Medulla oblongata (tissue), 1 donor: ENCODE measurements around the gene IL21.

Experiments
- DNase-seq: peaks from one replicate; pipeline ENCODE4 v3.0.0-alpha.2; 2015; ENCODE audit errors: extremely low spot score

IL21 gene

GRCh38 chr4:122633211-122633610 is 12.3 kb upstream of the IL21 start:
- no peak for DNase-seq

GRCh38 chr4:122632396-122633143 is 11.7 kb upstream of the IL21 start:
- DNase-seq, result no peak

- DNase-seq, result no peak
Observed at GRCh38 chr4:122625156-122625555, 4.3 kb upstream of the IL21 start.

DNA sequence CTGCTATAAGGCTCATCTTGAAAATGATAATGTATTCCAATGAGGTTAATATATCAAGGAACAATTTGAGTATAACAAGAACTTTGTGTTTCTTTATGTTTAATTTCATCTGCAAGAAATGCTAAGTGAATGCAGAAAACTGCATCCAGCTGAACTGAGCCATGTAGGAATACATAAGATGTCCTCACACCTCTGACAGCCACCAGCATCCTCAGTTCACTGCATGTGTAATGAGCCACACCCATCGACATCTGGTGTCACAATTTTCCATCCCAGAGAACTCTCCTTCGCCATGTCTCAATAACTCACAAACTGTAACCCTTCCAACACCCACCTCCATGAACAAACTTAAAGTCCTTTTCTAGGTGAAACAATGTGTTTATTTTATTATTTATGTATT is 3.3 kb upstream of the IL21 start:
- no peak for DNase-seq

GRCh38 chr4:122623637-122624166 is 2.8 kb upstream of the IL21 start:
- no peak for DNase-seq

- no peak for DNase-seq
Observed at GRCh38 chr4:122622400-122622799, 1.5 kb upstream of the IL21 start.

GRCh38 chr4:122619611-122620010 is 1.3 kb downstream of the IL21 start:
- no peak for DNase-seq

DNA sequence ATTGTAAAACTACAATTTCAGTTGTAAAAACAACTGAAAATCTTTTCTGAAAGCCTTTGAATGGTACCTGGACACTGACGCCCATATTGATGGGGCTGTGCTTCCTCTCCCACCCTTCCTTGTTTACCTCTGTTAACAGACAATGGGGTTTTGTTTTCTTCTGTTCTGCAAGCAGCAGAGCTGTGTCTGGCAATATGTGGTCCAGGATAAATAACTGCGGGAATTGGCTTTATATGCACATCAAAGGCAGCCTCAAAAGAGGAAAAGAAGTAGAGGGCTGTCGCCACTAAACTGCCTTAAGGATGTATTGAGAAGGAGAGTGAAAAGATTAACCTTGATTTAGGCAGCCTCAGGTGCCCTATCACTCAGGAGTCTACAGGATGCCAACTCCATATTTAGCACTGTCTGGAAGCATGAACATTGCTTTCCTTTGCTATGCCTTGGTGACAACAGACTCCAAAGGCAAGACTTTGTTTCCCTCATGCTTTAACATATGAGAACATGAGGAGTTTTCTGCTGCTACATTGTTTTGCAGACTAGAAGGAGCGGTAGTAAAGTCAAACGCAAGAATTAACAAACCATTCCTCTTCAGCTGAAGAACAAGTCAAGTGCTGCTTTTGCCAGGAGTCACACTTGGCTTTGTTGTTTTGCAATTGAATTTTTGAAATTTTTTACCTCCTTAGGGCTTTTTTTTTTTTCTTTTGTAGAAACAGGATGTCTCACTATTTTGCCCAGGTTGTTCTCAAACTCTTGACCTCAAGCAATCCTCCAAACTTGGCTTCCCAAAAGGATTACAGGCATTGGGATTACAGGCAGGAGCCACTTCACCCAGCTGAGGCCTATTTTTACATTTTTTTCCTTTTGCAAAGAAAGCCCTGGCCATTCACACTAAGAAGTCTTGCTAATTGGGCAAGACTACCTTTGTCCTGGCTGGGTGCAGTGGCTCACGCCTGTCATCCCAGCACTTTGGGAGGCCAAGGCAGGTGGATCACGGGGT is 3.0 kb downstream of the IL21 start:
- DNase-seq, result peak; percentile 31

DNA sequence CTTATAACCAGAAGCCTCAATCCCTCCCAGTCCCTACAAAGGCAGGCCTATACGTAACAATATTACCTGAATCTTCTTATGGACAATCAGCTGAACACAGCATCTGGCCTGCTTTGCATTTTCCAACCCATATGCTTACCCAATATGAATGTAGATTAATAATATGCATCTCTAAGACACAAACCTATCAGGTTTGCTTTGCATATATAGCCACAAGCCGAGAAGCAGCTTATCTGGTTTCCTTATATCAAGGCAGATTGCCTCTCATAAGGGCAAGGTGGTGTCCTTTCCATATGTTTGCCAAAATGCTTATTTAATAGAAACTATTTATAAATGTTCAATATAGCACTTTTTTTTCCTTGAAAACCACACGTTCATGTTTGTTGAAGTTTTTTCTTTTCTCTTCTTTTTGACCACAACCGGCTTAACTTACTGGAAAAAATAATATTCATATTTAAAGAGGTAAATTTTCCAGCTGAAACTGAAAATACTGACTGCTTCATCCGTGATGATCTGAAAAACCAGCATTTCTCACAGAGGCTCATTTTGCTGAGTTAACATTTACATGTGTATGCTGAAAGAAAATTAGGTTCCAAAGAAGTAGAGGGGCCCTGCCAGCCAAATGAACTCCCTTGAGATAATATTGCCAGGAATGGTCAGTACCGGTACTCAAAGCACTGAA is 3.8 kb downstream of the IL21 start:
- DNase-seq, result no peak

GRCh38 chr4:122614621-122615020 is 6.2 kb downstream of the IL21 start:
- DNase-seq, result no peak

- no peak for DNase-seq
Observed at GRCh38 chr4:122612540-122612939, 8.3 kb downstream of the IL21 start.

- DNase-seq, result no peak
Observed at GRCh38 chr4:122606364-122607043, 14.4 kb downstream of the IL21 start.

DNA sequence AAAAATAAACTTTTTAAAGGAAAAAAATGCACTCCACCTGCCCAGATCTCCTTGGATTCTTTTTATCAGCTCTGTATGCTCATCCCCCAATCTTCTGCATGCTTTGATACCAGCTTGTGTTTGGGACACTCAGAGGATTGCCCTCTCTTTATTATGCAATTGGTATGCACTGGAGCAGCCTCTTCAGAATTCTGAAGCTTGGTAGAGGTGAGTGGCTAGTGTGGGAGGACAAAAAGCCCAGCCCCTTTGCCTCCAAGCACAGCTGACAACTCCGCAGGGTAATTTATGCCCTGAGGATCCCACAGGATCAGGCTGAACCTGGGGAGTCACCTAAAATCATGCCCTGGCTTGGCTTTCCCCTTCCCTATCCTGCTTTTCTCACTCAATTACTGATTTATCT is 16.7 kb downstream of the IL21 start:
- no peak for DNase-seq

GRCh38 chr4:122603156-122603574 is 17.7 kb downstream of the IL21 start:
- no peak for DNase-seq

DNA sequence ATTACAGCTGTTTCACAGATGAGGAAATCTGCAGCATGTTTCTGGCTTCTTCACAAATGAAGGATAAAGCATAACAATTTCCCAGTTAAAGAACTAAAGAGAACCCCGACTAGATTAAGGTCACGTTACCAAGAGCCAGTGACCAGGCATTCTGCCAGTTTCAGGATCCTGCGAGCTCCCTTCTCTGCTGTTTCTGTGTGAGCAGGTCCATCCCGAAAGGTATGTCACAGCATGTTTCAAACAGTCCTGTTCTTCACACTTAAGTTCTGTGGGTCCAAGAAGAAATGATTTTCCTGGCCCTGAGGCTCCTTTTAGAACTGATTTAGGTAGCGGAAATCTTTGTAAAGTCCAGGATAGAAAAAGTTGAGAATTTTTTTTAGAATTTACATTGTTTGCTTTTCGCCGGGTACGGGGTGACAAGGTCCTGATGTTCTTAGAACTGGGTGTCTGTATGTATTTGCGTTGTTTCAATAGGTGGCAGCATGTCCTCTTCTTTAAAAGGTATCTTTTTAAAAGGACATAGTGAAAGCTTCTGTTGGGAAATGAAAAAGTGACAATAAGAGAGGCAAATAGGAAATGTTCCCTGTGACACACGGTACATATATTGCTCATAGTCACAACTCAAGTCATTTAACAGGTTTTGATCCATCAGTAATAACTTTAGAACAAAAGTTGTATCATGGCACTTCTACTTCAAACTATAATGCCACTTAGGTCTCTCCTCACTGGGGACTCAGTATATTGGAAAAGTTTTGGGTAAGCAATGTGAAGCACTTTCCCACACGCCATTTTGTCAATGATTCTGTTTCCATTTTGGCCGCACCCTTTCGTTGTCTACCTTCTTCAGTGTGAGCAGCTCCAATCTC is 18.4 kb downstream of the IL21 start:
- DNase-seq, result peak; percentile 54

DNA sequence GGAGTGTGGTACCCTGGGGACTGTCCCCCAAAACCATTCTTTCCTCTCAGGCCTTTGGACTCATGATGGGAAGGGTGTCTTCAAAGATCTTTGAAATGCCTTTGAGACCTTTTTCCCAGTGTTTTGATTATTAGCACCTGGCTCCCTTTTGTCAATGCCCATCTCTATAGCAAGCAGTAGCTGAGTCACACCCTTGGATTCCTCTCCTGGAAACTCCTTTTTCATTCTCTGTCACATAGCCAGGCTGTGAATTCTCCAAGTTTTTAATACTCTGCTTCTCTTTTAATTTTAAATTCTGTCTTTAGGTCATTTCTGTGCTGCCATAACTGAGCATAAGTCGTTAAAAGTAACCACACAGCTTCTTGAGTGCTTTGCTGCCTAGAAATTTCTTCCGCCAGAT is 29.7 kb downstream of the IL21 start:
- no peak for DNase-seq

- DNase-seq, result peak; percentile 47
Observed at GRCh38 chr4:122588453-122589238, 32.2 kb downstream of the IL21 start.

DNA sequence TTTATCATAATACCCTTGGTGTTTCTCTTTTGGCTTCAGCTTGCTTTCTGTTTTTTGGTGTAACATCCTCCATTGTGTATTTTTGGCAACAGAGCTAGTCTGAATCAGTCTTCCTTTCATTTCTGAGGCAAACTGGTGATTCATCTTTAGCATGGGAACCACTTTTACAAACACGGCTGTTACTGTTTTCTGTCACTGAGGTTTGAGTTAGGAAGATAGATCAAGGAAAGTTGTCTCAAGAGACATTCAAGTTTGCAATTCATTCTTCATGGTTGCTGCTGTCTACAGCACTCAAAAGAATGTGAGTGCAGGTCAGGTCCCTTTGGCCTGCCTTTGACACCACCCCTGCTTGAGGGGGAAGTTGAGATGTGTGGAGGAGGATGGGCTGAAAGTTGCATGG is 36.3 kb downstream of the IL21 start:
- DNase-seq, result peak; percentile 87

DNA sequence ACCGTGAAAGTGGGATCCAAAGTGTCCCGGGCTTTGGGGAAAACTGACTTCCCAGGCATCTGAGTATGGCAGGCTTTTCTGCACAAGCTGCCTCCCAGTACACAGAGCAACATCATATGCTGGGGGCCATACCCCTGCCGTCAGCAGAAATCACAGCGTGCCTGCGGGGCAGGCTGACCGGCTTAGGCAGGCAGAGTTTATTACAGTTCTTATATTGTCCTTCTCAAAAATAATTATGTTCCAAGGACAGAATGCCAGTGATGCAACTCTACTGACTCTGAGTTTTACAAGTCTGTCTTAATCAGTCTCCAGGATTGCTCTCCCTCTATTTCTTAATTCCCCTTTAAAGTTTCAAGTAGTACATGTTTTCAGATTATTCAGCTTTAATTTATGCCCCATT is 37.0 kb downstream of the IL21 start:
- peak; percentile 54 for DNase-seq
